Measurements from ENCODE around the gene TMC1.
"Not testable (repeated sequence)": the region's sequence is repeated elsewhere in the genome, so short reads cannot be mapped to it uniquely, and the experiment has no call there.

The TMC1 gene

DNA sequence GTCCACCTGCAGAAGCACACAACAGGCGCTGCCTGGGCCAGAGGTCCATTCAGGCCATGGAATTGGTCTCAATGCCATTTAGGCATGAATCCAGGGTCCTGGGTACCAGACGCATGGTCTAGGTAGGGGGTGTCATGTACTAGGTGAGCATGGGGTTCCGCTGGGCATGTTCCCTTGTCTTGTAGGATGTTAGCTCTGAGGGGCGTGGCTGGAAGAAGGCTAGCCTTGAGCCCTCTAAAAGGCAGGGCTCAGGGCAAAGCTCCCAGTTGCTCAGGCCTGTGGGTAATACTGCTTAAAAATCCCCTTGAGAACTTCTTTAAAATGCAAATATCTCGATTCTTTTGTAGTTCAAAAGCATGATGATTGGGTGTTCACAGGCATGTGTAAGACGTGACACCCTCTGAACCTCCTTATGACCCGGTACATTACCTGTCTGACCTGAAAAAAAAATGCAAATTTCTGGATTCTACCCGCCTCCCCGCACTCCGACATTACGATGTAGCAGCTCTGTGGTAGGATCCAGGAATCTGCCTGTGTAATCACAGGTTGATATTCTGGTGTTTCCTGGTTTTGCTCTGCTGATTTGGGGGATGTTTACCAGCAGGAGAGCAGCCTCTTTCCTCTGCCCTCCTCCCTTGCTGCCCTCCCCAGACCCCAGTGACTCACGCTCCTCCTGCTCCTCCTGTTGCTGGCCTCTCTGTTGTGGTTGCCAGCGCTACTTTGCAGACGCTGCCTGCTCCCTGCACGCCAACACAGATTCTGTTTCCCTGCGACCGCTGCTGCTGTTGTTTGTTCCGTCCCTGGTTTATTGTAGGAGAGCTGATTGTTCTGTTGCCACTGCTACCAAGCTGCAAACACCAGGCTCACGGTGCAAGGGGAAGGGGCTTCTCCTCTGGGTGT lies 5.7 kb downstream of the TMC1 start:
- DNase-seq = peak; percentile 11 to 68 (median 46)

DNA sequence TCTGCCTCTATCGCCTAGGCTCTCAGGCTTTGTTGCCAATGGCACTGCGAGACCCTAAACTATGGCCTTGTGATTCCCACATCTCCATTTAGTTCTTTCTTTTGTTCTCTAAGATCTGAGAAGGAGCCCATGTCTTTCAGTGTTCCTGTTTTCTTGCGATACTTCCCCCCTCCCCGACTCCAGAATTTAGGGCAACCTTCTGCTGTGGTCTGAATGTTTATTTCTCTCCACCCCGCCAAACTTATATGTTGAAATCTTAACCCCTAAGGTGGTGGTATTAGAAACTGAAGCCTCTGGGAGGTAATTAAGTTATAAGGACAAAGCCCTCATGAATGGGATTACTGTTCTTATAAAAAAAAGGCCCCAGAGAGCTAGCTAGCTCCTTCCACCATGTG lies 6.4 kb downstream of the TMC1 start:
- no peak for DNase-seq

DNA sequence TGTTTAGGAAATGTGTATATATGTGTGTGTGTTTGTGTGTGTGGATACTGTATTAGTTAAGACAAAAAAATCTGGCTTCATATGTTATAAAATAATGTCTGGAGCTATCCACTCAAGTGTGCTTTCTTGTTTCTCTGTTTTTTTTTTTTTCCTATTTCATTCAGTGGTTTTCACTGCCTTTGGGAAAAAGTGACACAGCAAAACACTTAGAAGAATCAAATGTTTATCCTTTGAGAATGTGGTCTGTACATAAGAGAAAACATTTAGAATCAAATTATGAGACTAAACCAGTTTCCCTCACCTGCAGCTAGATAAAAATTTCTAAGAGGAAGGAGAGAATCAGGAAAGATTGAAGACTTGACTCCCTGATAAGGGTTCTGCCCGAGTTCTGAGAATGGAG lies 8.1 kb downstream of the TMC1 start:
- DNase-seq = no peak

DNA sequence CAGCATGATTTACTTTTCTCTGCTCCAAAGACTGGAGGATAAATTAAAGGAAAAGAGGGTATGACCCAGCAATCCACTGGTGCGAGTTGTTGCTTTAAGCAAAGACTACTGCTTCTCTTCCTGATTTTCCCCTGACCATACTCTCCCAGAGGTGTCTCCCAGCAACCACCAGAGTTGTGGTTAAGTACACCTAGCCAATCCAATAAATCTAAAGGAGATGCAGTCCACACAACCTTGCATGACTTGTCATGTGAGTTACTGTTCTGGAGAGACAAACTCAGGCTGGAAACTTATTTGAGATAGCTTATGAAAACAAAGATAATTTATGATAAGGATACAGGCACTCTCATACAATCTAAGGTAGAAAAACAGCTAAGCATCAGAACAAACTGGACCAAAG lies 11.9 kb downstream of the TMC1 start:
- DNase-seq = no peak

DNA sequence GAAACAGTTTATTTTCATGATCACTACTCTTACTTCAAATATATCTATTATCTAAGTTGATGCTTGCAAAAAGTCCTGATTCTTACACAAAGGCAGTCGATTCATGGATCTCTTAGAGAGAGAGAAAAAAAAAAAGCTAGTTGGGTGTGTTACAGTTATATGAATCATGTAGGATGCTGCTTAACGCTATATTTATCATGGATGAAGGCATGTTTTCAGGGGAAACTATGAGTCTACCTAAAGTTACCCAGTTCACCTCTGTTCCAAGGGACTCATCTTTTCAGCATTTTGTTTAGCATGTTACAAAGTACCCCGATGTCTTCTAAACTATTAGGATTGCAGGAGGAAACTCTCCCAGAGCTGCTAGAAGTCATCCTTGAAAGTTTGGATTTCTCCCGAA lies 13.5 kb downstream of the TMC1 start:
- no peak for DNase-seq

DNA sequence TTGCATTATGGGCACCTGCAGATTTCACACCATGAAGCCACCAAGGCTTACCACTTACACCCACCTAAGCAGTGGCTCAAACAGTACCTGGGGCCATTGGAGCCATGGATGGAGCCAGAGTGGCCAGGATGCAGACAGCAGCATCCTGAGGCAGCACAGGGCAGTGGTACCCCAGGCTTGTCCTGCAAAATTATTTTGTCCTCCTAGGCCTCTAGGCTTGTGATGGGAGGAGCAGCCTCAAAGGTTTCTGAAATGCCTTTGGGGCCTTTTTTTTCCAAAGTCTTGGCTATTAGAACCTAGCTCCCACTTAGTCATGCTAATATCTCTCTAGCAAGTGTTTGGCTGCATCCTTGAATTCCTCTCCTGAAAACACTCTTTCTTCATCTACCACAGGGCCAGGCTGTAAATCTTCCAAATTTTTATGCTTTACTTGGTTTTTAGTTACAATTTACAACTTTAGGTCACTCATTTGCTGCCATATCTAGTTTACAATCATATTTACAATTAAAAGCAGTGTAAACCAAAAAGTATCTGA lies 15.7 kb downstream of the TMC1 start:
- DNase-seq = no peak

DNA sequence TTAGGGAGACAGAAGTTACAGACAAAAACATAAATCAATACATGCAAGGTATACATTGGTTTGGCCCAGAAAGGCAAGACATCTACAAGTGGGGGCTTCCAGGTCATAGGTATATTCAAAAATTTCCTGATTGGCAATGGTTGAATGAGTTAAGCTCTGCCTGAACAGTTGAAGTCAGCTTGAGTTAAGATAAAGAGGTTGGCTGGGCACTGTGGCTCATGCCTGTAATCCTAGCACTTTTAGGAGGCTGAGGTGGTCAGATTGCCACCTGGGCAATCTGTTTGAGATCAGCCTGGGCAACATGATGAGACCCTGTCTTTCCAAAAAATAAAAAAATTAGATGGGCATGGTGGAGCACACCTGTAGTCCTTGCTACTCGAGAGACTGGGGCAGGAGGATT lies 16.3 kb downstream of the TMC1 start:
- DNase-seq = no peak

DNA sequence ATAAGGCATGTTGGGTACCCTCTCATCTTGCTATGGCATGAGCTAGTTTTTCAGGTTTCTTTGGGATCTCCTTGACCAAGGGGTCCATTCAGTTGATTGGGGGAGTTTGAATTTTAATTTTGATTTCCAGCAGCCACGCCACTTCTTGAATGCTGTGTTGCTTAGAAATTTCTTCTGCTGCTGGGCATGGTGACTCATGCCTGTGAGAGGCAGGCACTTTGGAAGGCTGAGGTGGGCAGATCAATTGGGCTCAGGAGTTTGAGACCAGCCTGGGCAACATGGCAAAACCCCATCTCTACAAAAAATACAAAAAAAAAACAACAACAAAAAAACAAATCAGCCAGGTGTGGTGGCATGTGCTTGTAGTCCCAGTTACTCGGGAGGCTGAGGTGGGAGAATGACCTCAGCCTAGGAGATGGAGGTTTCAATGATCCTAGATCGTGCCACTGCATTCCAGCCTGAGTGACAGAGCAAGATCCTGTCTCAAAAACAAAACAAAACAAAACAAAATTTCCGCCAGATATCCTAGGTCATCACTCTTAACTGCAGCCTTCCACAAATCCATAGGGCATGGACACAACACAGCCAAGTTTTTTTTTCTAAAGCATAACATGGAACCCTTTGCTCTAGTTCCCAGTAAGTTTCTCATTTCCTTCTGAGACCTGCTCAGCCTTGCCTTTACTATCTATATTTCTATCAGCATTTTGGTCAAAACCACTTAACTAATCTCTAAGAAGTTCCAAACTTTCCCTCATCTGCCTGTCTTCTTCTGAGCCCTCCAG lies 17.7 kb downstream of the TMC1 start:
- DNase-seq = no peak

DNA sequence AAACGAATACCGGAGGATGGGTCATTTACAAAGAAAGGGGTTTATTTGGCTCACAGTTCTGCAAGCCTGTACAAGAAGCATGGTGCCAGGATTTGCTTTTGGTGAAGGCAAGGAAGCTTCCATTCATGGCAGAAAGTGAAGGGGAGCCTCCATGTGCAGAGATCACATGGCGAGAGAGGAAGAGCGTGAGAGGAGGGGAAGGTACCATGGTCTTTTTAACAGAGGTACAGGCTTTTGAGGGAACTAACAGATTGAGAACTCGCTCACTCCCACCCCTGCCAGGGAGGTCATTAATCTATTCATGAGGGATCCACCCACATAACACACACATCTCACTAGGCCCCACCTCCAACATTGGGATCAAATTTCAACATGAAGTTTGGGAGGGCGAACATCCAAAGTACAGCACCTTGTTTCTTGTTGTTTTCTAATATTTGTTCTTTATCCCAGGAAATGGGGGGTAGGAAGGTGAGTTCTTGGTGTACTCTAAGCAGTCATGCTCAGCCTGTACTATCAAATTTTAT lies 18.5 kb downstream of the TMC1 start:
- no peak for DNase-seq

DNA sequence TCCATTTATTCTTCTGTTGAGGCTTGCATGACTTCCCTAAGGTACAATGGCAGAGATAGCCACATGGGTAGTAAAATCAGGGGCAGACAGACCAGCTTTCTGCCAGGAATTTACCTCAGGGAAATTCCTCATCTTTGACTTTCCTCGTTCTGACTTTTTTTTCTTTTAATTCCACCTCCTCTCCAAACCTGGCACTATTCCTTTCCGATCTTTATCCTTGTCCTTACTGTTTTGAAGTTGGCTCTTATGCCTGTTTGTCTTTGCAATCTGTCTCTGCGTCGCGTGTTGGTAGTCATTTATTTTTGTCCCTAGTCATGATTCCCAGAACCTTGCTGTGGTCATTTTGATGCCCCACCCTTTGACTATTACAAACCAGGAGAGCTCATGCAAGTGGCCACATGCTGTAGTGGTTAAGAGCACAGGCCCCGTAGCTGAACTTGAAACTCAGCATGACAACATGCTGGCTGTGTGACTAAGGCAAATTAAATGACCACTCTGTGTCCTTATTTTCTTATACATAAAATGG lies 19.0 kb downstream of the TMC1 start:
- no peak for DNase-seq

DNA sequence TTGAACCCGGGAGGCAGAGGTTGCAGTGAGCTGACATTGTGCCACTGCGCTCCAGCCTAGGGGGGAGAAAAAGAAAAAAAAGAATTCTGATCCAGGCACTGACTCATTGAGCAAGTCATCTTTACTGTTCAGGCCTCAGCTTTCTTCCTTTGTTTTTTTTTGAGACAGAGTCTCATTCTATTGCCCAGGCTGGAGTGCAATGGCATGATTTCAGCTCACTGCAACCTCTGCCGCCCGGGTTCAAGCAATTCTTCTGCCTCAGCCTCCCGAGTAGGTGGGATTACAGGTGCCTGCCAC lies 21.1 kb downstream of the TMC1 start:
- not testable (repeated sequence) for DNase-seq

DNA sequence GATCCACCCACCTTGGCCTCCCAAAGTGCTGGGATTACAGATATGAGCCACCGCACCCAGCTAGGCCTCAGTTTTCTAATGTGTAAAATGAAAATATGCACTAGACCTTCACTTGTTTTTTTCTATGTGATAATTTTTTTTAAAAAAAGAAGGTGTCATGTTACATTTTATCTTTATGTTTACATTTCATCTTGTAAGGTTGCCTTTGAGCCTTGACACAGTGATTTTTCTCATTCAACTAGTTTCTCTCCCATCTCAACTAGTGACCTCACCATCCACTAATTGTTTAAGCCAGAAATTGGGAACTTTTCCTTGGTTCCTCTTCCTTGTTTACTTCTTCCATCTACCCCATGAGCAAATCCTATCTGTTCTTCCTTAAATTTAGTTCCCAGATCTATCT lies 21.5 kb downstream of the TMC1 start:
- no peak for DNase-seq

DNA sequence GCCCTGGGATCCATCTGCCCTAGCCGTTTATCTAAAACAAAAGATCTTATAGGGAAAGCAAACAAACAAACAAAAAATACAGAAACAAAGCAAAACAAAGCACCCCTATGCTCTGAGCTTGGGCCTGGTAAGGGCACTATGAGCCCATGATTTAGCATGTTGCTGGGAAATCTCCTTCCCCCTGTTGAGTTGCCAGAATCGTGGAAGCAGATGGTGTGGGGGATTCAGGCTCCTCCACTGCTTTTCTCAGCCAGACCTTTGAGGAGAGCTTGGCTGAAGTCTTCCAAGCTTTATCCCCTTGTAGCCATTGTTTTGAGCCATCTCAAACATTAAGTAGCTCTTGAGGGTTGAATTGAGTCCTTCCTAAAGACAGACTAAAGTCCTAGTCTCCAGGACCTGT lies 29.9 kb downstream of the TMC1 start:
- DNase-seq = no peak

DNA sequence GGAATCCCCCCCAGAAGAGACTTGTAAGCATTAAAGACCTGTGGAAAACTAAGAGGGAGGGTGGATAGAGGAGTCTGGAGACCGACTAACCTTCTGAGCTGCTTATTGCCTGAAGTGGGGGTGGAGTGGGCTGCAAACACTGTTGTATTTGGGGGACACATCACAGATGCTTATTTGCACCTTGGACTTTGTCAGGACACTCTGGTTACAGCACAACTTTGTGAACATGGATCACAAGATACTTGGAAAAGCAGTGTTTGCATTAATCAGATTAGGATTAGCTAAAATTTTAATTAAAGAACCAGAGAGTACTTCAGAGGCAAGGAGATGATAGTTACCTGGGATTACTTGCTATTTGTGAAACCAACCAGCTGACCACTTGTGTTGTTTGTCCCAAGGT lies 30.9 kb downstream of the TMC1 start:
- DNase-seq = no peak

DNA sequence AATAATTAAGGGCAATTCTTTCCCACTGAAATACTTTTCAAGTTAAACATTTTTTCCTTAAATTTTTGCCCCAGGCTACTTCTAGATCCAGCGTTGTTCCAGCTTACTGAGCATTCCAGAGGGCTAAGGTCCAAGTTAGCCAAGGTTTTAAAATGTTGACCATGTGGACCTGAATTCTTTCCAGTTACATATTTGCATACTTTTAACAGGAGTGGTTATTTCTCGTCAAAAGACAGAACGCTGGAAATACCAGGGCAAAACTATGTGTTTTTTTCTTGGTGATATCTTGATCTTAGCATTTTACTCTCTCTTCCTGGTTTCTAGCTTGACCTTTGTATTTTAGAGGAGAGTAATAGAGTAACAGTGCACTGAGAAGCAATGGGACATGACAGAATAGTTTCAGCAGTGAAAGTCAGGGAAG lies 32.8 kb downstream of the TMC1 start:
- no peak for DNase-seq

DNA sequence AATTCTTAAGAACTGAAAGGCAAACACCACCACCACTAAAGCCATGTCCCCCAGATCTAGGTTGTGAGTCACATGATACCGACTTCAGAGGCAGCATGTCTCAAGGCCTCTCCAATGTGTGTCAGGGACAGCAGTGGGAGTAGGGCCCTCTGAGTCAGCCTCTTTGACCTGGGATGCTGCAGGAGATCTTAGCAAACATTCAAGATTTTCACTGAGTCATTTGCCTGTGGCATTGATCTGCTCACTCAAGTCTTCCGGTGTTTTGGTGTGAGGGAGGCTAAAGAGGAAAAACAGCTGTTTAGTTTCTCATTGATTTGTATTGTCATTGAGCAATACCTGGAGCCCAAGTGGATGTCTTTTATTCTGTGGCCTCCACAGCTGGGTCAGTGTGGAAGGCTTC lies 36.1 kb downstream of the TMC1 start:
- no peak for DNase-seq

DNA sequence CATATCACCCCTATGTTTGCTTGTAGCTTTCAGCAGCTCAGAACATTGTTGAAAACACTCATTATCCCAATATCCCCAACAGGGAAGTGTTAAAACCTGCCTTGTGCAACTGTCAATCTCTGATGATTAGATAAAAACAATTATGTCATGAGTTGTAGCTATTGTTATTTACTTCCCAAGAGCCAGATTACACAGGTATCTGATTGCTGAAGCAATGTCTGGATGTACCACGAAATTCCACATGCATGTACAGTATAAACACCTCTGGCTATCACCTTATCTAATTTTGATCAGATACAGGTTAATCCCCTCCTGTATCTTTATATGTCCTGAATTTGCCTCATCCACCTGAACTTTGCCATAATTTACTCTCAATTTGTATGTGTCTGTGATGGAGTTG lies 38.7 kb downstream of the TMC1 start:
- no peak for DNase-seq

DNA sequence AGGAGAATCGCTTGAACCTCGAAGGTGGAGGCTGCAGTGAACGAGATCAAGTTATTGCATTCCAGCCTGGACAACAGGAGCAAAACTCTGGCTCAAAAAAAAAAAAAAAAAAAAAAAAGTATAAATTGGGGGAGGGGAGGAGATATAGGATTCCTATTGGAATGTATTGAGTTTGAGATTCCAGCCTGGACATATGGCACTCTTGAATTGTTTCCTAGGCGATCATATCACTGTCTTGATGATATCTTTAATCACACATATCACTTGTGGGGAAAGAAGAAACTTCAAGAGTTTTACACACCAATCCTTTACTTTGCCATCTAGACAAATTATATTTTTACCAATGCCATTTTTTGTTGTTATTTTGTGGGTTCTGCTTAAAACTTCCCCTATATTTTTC lies 42.4 kb downstream of the TMC1 start:
- no peak for DNase-seq

DNA sequence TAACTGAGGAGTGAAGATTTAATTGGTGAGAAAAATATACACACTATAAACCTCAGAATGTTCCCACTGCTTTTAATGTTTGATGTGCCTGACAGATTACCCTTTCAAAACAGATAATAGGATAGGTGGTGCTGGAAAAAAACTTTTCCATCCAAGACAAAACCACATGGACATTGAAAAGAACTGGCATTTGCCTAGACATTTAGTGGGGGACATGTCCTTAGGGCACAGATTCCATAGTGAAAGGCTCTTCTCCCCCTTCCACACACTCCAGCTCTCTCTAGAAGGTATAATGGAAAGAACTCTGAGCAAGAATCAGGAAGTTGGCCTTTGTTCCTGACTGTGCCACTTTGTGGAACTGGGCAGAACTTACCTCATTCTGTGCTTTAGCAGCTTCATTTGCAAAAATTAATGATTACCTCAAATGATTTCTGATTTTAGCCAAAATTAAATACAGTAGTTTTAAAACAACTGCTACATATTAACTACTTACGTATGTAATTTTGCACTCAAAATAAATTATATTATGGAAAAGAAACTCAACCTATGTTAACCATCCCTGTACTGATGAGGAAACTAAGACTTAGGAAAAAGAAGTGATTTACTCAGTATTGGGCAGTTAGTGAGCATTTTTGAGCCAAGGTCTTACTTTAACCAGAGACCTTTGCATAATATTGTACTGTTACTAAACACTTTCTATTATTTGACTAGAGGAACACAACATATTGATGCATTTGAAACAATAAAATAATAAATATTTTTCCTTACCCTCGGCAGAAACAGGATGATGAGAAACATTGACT lies 43.3 kb downstream of the TMC1 start:
- DNase-seq = no peak

DNA sequence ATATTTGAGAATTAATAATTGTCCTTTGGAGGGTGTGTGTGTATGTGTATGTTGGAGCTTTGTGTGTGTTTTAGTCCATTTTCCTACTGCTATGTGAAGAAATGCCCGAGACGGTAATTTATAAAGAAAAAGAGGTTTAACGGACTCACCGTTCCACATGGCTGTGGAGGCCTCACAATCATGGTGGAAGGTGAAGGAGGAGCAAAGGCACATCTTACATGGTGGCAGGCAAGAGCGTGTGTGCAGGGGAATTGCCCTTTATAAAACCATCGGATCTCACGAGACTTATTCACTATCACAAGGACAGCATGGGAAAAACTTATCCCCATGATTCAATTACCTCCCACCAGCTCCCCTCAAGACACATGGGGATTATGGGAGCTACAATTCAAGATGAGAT lies 44.1 kb downstream of the TMC1 start:
- DNase-seq = no peak

DNA sequence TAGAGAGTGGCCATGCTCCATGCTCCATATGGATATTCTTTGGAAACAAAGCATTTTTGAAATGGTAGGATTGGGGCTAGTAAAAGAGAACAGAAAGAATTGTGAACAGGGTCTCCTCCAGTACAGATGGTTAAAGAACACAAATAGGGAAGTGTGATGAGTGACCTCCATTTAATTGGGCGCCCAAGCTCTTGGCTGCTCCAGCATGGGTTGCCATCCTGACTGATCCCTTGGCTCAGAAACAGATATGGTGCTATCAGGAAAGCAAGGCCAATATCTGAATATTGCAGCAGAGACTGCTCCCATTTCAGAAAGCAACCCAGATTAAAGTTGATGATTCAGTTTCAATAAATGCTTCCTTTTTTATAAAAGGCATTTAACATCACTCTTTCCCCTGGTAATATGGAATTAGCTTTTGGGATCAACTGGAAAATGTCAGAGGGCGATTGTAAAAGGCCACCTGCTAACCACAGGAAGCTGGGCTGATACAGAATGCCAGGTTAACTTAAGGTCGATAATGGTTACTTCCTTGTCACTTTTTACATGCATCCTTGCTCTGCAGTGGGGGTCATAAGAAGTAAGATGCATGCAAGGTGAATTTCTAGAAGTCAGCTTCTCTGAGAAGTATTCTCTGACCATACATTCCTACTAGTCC lies 52.9 kb downstream of the TMC1 start:
- DNase-seq = no peak

DNA sequence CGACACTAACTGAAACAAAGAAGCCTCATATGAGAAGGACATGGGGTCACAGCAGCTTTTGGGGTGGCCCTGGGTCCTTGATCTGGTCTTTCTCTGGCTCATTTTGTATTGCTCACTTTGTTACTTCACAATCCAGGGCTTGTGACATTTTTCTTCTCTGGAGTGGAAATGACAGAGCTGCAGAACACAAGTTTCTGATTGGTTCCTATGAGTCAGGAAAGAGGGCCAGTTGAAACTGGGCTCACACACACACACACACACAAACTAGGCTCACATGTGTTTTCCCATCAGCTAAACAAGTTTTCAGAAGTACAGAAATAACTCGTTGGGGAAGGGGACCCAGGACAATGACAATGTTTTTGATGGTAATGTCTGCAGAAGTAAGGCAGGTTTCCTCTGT lies 54.3 kb downstream of the TMC1 start:
- DNase-seq = no peak
